ENCODE data around the gene C21orf58.
"Not testable (repeated sequence)": the region's sequence is repeated elsewhere in the genome, so short reads cannot be mapped to it uniquely, and the experiment has no call there.

C21orf58 gene

GRCh38 chr21:46317710-46318463 is 5.8 kb downstream of the C21orf58 start:
- peaks cover 12% of the 10 kb centered on the region for H3K36me3 ChIP-seq (ENCODE audit: control insufficient read depth, insufficient read depth, low read length)
- no peak for DNase-seq (ENCODE audit: extremely low read depth, insufficient read length)
- no peaks in the 10 kb centered on the region for H3K27me3 ChIP-seq (replicated peaks; ENCODE audit: control insufficient read depth, insufficient read depth, low read length)
- TF ChIP-seq CTCF (IDR thresholded peaks at IDR 0.05; ENCODE audit: insufficient read depth, low read length, poor library complexity, severe bottlenecking): no peak
- no peak overlapping the region for H3K4me3 ChIP-seq (replicated peaks; ENCODE audit: low read depth, low read length)

GRCh38 chr21:46316708-46317324 is 6.9 kb downstream of the C21orf58 start:
- no peak overlapping the region for H3K4me3 ChIP-seq (replicated peaks; ENCODE audit: low read depth, low read length)
- peaks cover 12% of the 10 kb centered on the region for H3K36me3 ChIP-seq (ENCODE audit: control insufficient read depth, insufficient read depth, low read length)
- no peaks in the 10 kb centered on the region for H3K27me3 ChIP-seq (replicated peaks; ENCODE audit: control insufficient read depth, insufficient read depth, low read length)
- no peak for TF ChIP-seq CTCF (IDR thresholded peaks at IDR 0.05; ENCODE audit: insufficient read depth, low read length, poor library complexity, severe bottlenecking)
- DNase-seq (ENCODE audit: extremely low read depth, insufficient read length): no peak

GRCh38 chr21:46314441-46315020 is 9.1 kb downstream of the C21orf58 start:
- Histone ChIP-seq H3K27me3 (replicated peaks; ENCODE audit: control insufficient read depth, insufficient read depth, low read length) (no peaks in the 10 kb centered on the region), H3K36me3 (ENCODE audit: control insufficient read depth, insufficient read depth, low read length) (peaks cover 12% of the 10 kb centered on the region), H3K4me3 (replicated peaks; ENCODE audit: low read depth, low read length) (no peak overlapping the region)
- DNase-seq (ENCODE audit: extremely low read depth, insufficient read length): no peak
- no peak for TF ChIP-seq CTCF (IDR thresholded peaks at IDR 0.05; ENCODE audit: insufficient read depth, low read length, poor library complexity, severe bottlenecking)

- no peak for DNase-seq (ENCODE audit: extremely low read depth, insufficient read length)
- Histone ChIP-seq H3K36me3 (ENCODE audit: control insufficient read depth, insufficient read depth, low read length) (peaks cover 11% of the 10 kb centered on the region), H3K27me3 (replicated peaks; ENCODE audit: control insufficient read depth, insufficient read depth, low read length) (no peaks in the 10 kb centered on the region), H3K4me3 (replicated peaks; ENCODE audit: low read depth, low read length) (no peak overlapping the region)
- no peak for TF ChIP-seq CTCF (IDR thresholded peaks at IDR 0.05; ENCODE audit: insufficient read depth, low read length, poor library complexity, severe bottlenecking)
These were observed 10.7 kb downstream of the C21orf58 start for GRCh38 chr21:46312949-46313348.

- no peak for DNase-seq (ENCODE audit: extremely low read depth, insufficient read length)
- Histone ChIP-seq H3K36me3 (ENCODE audit: control insufficient read depth, insufficient read depth, low read length) (peaks cover 12% of the 10 kb centered on the region), H3K4me3 (replicated peaks; ENCODE audit: low read depth, low read length) (no peak overlapping the region), H3K27me3 (replicated peaks; ENCODE audit: control insufficient read depth, insufficient read depth, low read length) (no peaks in the 10 kb centered on the region)
- no peak for TF ChIP-seq CTCF (IDR thresholded peaks at IDR 0.05; ENCODE audit: insufficient read depth, low read length, poor library complexity, severe bottlenecking)
These were observed 12.1 kb downstream of the C21orf58 start for GRCh38 chr21:46311568-46311967.

GRCh38 chr21:46310260-46310659 is 13.4 kb downstream of the C21orf58 start:
- not testable (repeated sequence) for H3K27me3 ChIP-seq (replicated peaks; ENCODE audit: control insufficient read depth, insufficient read depth, low read length); H3K36me3 ChIP-seq (ENCODE audit: control insufficient read depth, insufficient read depth, low read length); DNase-seq (ENCODE audit: extremely low read depth, insufficient read length); H3K4me3 ChIP-seq (replicated peaks; ENCODE audit: low read depth, low read length)

All from GM06990 (cell line).